Adrenal gland (tissue), 5 donors: Measurements from ENCODE around the gene MOSPD3.

Source experiments
- CTCF ChIP-seq, 6 experiments: fragments of 450-650 bp in 4 of 6; fragments of 200-600 bp in 2 of 6; sonication (generic) in 1 of 6; IDR thresholded peaks; 1 replicate in 5 of 6; 2 replicates in 1 of 6; pipeline versions ENCODE4 v1.5.1 to v1.8.0; 2016 to 2021; ENCODE audit warnings: antibody characterized with exemption in 6 of 6, mild to moderate bottlenecking in 2 of 6, moderate library complexity in 1 of 6
- POLR2A ChIP-seq, 2 donors: fragments of 450-650 bp; IDR thresholded peaks; one replicate each; pipeline ENCODE4 v1.6.1; 2017; ENCODE audit warnings: antibody characterized with exemption in 2 of 2, mild to moderate bottlenecking in 2 of 2, moderate library complexity in 1 of 2
- donor health status: DM: no; HTN: no; CAD: no.

DNA sequence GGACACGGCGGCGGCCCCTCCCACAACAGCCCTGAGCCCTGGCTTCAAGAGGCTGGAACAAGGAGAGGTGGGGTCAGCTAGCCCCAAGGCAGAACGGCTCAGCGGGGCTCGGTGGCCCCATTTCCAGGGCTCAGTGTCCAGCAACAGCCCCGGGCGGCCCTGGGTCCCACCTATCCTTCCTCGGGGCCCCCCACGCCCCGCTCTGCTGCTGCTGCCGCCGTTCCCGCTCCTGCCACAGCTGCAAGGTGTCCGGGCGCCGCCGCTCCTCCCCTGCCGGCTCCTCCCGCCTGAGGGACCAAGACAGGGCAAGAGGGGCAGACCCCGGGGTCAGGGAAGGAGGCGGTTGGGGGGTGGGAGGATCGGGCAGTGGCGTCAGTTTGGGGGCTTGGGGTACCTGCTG lies 35.2 kb upstream of the MOSPD3 start:
- TF ChIP-seq POLR2A (IDR thresholded peaks at IDR 0.05) (no peak), CTCF (IDR thresholded peaks at IDR 0.05) (no peak)
